Stimulated activated CD4-positive, alpha-beta T cell treated with anti-CD3 and anti-CD28 coated beads, Interleukin-4, amount 100 ng/mL, for 4 hours (primary cell): Measurements from ENCODE around the gene BTF3L4.

ENCODE experiments used
- DNase-seq, 2 experiments: peaks; one replicate each; pipeline ENCODE4 v3.0.0-alpha.2; 2020

Gene BTF3L4

DNA sequence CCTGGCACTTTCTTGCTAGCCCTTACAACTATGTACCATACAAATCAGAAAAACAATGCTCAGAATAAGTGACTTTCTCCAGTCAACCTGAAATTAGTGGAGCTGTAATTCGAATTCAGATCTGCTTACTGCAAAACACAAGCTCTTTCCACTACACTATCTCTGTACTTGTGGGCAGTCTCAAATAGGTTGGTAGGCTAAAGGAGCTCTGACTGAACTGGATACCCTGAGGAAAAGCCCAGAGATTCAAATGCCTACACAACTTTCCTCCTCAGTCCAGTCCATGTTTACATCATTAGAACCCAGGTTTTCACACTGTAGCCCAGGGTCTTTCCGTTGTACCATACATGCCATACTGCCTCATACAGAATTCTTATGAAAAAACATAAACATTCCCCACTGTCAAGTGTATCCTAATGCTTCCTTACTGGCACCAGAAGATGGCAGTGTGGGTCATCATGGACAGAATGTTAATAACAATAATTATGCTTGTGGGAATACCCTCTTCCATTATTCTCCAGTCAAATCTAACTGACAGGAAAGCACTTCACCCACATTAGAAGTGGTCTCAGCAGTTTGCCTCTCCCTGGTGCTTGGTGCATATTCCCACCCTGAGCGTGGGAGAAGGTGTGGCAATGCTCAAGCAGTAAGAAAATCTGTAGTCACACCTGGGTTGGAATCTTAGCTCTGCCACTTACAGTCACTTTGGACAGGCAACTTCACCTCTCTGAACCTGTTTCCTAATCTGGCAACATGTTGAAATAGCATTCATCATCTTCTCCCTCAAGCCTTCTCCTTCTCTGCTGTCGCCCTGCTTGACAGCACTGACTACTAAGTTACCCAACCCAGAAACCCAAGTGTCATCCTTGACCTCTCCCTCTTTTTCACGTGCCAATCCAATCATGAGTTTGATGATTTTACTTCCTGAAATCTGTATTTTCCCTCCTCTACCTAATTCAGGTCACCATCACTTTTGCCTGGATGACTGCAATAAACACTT lies 71.4 kb downstream of the BTF3L4 start:
- peak; percentile 7 to 9 for DNase-seq

DNA sequence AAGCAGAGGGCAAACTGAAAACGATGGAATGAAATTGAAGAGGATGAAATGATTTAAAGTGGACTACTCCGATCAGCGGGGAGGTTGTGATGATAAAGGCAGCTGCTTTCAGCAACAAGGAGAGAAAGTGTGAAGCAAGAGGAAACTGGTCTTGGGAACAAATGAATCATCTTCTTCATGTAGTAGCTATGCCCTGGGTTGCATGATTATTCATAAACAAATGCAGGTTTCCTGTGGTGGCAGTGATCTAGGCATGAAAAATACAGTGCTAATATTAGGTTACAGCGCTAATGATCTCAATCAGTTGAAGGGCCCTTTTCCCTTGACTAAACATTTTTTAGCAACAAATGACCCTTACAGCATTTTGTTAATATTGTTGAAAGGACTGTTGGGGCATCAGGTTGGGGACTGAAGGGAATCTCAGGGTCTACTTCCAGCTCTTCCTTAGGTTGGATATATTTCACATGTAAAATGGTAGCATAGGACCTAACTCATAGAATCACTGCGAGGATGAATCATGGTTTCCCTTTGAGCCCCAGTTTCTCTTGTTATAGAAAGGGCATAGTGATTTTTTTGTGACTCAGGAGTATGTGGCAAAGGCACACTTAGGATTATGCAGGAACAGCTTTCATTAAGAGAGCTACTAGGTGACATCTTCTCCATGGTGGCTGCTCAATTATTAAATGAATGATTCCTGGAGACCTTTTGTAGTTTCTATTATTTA lies 83.9 kb downstream of the BTF3L4 start:
- DNase-seq = peak in 1 of 2 experiments; percentile 34
